ENCODE data around the gene FEM1C. TPM values are rescaled to one million over a fixed set of nuclear protein-coding genes. Genes with fewer than 3 reads are reported as not detected.

Gene FEM1C
- total RNA-seq, 1 experiment from 2014 or later = 10.4 TPM

DNA sequence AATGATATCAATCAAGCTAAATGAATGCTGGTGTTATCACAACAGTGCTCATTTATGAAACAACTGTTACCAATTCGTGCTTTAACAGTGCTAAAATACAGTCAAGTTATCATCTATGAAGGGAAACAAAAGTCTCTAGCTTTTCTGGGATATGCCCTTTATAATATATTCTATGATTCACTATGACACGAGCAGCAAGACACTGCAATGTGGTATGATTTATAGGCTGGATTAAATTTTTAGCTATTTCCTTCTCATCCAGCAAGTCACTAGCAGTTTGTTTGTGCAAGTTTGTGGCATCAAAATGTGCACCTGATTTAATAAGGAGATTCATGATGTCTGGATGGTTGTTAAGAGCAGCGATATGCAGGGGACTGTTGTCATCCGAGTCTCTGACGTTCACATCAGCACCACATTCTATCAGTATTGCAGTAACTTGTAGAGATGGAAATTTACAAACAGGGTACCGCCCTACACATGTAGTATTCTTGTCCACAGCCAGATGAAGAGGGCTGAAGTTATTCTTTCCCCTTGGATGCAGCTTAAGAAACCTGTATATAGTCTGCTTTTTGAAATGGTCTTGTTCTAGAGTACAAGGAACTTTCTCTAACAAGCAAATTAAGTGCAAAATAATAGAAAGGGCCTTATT lies 20.3 kb downstream of the FEM1C start:
- in situ Hi-C loops (cut with HindIII; ENCODE audit: low pct_unique_long_range_greater_than_20kb, low sequenced_read_pairs) = no loop called here
- Histone ChIP-seq H3K27me3 (ENCODE audit: control insufficient read depth, insufficient read depth, low read length) (no peaks in the 10 kb centered on the region), H3K4me3 (ENCODE audit: low read depth in 2 of 2, low read length in 2 of 2) (no peak overlapping the region), H3K36me3 (ENCODE audit: control insufficient read depth, insufficient read depth, low read length) (peaks cover 8% of the 10 kb centered on the region; the same call in 1 of the 2 replicates), H3K4me1 (ENCODE audit: control insufficient read depth, insufficient read depth, low read length) (no peaks in the 10 kb centered on the region), H3K27ac (ENCODE audit: low read length) (no peak overlapping the region), H3K9me3 (ENCODE audit: control insufficient read depth, insufficient read depth, low read depth, low read length) (no peaks in the 10 kb centered on the region)
- no peak for ATAC-seq
- TF ChIP-seq TCF7L2 (IDR thresholded peaks at IDR 0.05; ENCODE audit: low read depth, low read length) = no peak
- TF ChIP-seq, protein P1, sequence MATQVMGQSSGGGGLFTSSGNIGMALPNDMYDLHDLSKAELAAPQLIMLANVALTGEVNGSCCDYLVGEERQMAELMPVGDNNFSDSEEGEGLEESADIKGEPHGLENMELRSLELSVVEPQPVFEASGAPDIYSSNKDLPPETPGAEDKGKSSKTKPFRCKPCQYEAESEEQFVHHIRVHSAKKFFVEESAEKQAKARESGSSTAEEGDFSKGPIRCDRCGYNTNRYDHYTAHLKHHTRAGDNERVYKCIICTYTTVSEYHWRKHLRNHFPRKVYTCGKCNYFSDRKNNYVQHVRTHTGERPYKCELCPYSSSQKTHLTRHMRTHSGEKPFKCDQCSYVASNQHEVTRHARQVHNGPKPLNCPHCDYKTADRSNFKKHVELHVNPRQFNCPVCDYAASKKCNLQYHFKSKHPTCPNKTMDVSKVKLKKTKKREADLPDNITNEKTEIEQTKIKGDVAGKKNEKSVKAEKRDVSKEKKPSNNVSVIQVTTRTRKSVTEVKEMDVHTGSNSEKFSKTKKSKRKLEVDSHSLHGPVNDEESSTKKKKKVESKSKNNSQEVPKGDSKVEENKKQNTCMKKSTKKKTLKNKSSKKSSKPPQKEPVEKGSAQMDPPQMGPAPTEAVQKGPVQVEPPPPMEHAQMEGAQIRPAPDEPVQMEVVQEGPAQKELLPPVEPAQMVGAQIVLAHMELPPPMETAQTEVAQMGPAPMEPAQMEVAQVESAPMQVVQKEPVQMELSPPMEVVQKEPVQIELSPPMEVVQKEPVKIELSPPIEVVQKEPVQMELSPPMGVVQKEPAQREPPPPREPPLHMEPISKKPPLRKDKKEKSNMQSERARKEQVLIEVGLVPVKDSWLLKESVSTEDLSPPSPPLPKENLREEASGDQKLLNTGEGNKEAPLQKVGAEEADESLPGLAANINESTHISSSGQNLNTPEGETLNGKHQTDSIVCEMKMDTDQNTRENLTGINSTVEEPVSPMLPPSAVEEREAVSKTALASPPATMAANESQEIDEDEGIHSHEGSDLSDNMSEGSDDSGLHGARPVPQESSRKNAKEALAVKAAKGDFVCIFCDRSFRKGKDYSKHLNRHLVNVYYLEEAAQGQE (IDR thresholded peaks at IDR 0.05; ENCODE audit: insufficient read depth in 1 of 2, low read depth in 2 of 2, low read length in 1 of 2) = no peak
- TF ChIP-seq, protein P2, sequence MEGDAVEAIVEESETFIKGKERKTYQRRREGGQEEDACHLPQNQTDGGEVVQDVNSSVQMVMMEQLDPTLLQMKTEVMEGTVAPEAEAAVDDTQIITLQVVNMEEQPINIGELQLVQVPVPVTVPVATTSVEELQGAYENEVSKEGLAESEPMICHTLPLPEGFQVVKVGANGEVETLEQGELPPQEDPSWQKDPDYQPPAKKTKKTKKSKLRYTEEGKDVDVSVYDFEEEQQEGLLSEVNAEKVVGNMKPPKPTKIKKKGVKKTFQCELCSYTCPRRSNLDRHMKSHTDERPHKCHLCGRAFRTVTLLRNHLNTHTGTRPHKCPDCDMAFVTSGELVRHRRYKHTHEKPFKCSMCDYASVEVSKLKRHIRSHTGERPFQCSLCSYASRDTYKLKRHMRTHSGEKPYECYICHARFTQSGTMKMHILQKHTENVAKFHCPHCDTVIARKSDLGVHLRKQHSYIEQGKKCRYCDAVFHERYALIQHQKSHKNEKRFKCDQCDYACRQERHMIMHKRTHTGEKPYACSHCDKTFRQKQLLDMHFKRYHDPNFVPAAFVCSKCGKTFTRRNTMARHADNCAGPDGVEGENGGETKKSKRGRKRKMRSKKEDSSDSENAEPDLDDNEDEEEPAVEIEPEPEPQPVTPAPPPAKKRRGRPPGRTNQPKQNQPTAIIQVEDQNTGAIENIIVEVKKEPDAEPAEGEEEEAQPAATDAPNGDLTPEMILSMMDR (IDR thresholded peaks at IDR 0.05) = no peak
- no peak for TF ChIP-seq POLR2AphosphoS5 (IDR thresholded peaks at IDR 0.05; ENCODE audit: low read depth, low read length)
- TF ChIP-seq SIN3A (IDR thresholded peaks at IDR 0.05; ENCODE audit: borderline replicate concordance, insufficient read depth, low read depth, low read length) = no peak
- POLR2A ChIA-PET = no interaction called here
- CTCF ChIA-PET = no interaction called here
- intact Hi-C loops (cut with micrococcal nuclease; ENCODE audit: unreplicated experiment) = no loop called here
- BruUV-seq (replicated peaks) = no TSS peak
- no peak for DNase-seq (ENCODE audit: low read depth, low spot score)

DNA sequence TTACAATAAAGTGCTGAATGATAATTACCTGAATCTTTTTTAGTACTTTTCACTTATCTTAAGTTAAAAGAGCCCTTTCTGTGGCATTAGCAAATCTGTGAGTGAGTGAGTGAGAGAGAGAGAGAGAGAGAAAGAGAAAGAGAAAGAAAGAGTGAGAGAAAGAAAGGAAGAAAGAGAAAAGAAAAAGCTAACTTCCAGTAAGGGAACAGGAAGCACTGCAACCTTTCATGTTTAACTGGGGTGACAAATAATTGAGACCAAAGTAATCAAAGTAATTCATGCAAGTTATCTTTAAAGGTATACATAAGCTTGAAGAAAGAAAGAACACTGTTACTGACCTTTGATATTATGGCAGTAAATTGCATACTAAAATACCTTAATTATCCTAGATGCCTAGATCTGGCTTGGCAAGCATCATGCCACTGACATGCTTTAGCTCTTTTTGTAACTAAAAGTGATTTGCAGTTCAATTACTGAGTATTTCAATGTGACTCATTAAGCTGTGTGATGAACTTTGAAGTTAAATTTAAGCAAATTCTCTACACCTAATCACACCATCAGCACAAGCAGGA lies 21.7 kb downstream of the FEM1C start:
- intact Hi-C loops (cut with micrococcal nuclease; ENCODE audit: unreplicated experiment) (no loop called here), in situ Hi-C loops (cut with HindIII; ENCODE audit: low pct_unique_long_range_greater_than_20kb, low sequenced_read_pairs) (no loop called here)
- CTCF ChIA-PET = no interaction called here
- no peak for DNase-seq (ENCODE audit: low read depth, low spot score)
- Histone ChIP-seq H3K36me3 (ENCODE audit: control insufficient read depth, insufficient read depth, low read length) (peaks cover 8% of the 10 kb centered on the region; the same call in 1 of the 2 replicates), H3K27me3 (ENCODE audit: control insufficient read depth, insufficient read depth, low read length) (no peaks in the 10 kb centered on the region), H3K4me1 (ENCODE audit: control insufficient read depth, insufficient read depth, low read length) (no peaks in the 10 kb centered on the region), H3K9me3 (ENCODE audit: control insufficient read depth, insufficient read depth, low read depth, low read length) (no peaks in the 10 kb centered on the region), H3K4me3 (ENCODE audit: low read depth in 2 of 2, low read length in 2 of 2) (no peak overlapping the region), H3K27ac (ENCODE audit: low read length) (no peak overlapping the region)
- POLR2A ChIA-PET = no interaction called here
- ATAC-seq = no peak
- TF ChIP-seq, protein P1 (IDR thresholded peaks at IDR 0.05; ENCODE audit: insufficient read depth in 1 of 2, low read depth in 2 of 2, low read length in 1 of 2) = no peak
- TF ChIP-seq SIN3A (IDR thresholded peaks at IDR 0.05; ENCODE audit: borderline replicate concordance, insufficient read depth, low read depth, low read length) = no peak
- TF ChIP-seq, protein P2 (IDR thresholded peaks at IDR 0.05) = no peak
- TF ChIP-seq POLR2AphosphoS5 (IDR thresholded peaks at IDR 0.05; ENCODE audit: low read depth, low read length) = no peak
- TF ChIP-seq TCF7L2 (IDR thresholded peaks at IDR 0.05; ENCODE audit: low read depth, low read length) = no peak
- no TSS peak for BruUV-seq (replicated peaks)

Measured in Panc1 (cell line).